Left ventricle myocardium inferior (tissue), 1 donor: Measurements from ENCODE around the gene CNTNAP2. TPM values are rescaled to one million over a fixed set of nuclear protein-coding genes. Genes with fewer than 3 reads are reported as not detected.

Experiments used
- DNase-seq: peaks from one replicate; pipeline ENCODE4 v3.0.0-alpha.2; 2020
- H3K27ac ChIP-seq: fragments of 200-600 bp; replicated peaks from 2 replicates; pipeline ENCODE4 v1.8.0; 2021
- H3K27me3 ChIP-seq: fragments of 200-600 bp; 2 replicates; pipeline ENCODE4 v1.8.0; 2021; ENCODE audit warnings: low read depth
- H3K36me3 ChIP-seq: fragments of 200-600 bp; 2 replicates; pipeline ENCODE4 v1.8.0; 2021
- H3K4me1 ChIP-seq: fragments of 200-600 bp; 2 replicates; pipeline ENCODE4 v1.8.0; 2021
- H3K4me3 ChIP-seq: fragments of 200-600 bp; 2 replicates; pipeline ENCODE4 v1.8.0; 2021; ENCODE audit warnings: mild to moderate bottlenecking, moderate library complexity
- H3K9me3 ChIP-seq: fragments of 200-600 bp; replicated peaks from 2 replicates; pipeline ENCODE4 v1.8.0; 2021
- intact Hi-C: fragments of 100-400 bp; cut with micrococcal nuclease; formaldehyde crosslinking; loops from one replicate; pipeline ENCODE4 v1.11.0; 2022
- total RNA-seq: library from RNA; stranded (reverse); fragmentation: NEBNext Ultra II Directional; extraction: Animal tissue kit (Norgen Biotek cat#: 25700); gene quantifications from one replicate; pipeline ENCODE4 v1.2.1, GENCODE V29; 2021
- TF ChIP-seq, protein P1 (sequence below): fragments of 200-600 bp; IDR thresholded peaks from 2 replicates; pipeline ENCODE4 v1.8.0; 2021; ENCODE audit warnings: antibody characterized with exemption, mild to moderate bottlenecking, borderline replicate concordance
- donor health status: DM: no; HTN: yes; CAD: no; lungs with severe emphysema.

The CNTNAP2 gene
- total RNA-seq, 1 donor from 2014 or later = 0.99 TPM

- H3K4me1 ChIP-seq = no peaks in the 10 kb centered on the region
- TF ChIP-seq, protein P1, sequence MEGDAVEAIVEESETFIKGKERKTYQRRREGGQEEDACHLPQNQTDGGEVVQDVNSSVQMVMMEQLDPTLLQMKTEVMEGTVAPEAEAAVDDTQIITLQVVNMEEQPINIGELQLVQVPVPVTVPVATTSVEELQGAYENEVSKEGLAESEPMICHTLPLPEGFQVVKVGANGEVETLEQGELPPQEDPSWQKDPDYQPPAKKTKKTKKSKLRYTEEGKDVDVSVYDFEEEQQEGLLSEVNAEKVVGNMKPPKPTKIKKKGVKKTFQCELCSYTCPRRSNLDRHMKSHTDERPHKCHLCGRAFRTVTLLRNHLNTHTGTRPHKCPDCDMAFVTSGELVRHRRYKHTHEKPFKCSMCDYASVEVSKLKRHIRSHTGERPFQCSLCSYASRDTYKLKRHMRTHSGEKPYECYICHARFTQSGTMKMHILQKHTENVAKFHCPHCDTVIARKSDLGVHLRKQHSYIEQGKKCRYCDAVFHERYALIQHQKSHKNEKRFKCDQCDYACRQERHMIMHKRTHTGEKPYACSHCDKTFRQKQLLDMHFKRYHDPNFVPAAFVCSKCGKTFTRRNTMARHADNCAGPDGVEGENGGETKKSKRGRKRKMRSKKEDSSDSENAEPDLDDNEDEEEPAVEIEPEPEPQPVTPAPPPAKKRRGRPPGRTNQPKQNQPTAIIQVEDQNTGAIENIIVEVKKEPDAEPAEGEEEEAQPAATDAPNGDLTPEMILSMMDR = no peak
- H3K9me3 ChIP-seq = peaks cover 8% of the 10 kb centered on the region
- no peak overlapping the region for H3K4me3 ChIP-seq
- H3K27me3 ChIP-seq = no peaks in the 10 kb centered on the region
- intact Hi-C loops = no loop called here
- no peaks in the 10 kb centered on the region for H3K36me3 ChIP-seq
- no peak for DNase-seq
- H3K27ac ChIP-seq = no peak overlapping the region
Measured at GRCh38 chr7:147497246-147497645, 1380.6 kb downstream of the CNTNAP2 start.

DNA sequence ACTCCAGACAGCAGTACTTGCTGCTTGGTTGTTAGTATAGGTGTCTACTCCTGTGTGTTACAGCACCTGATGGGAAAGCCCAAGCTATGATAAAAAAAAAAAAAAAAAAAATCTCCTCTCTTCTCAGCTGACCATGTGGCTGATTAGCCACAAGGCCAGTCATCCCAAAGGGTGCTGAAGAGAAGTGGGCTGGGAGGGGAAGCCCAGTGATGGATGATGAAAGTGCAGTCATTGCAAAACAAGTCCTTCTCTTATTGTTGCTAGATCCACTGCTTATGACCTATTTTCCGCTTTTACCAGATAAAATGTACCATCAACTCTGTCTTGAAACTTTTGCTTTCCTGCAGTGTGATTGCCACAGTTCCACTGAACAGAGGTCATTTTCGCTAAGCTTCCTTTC, 1381.5 kb downstream of the CNTNAP2 start:
- Histone ChIP-seq H3K4me3 (no peak overlapping the region), H3K27me3 (no peaks in the 10 kb centered on the region), H3K27ac (no peak overlapping the region), H3K36me3 (no peaks in the 10 kb centered on the region), H3K4me1 (no peaks in the 10 kb centered on the region), H3K9me3 (peaks cover 8% of the 10 kb centered on the region)
- TF ChIP-seq, protein P1 = no peak
- intact Hi-C loops = no loop called here
- DNase-seq = no peak

DNA sequence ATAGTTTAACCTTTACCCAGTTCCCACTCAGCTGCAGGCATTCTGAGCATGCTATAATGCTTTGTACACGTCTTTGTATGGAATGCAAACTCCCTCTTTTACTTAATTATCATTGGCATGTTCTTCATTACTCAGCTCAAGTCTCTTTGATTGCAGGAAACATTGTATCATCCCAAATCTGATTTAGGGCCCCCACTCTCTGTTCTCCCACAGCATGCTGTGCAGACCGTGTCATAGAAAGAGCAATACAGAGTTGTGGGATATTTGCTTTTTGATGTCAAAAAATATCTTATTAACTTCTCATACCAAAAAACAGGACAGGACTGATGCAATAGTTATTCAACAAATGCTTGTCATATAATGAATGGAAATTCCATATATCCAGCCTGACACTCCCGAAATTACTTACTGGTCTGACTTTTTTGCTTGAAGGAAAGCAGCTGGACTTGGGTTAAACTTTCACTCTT, 1392.5 kb downstream of the CNTNAP2 start:
- Histone ChIP-seq H3K4me3 (no peak overlapping the region), H3K9me3 (no peaks in the 10 kb centered on the region), H3K4me1 (no peaks in the 10 kb centered on the region), H3K36me3 (no peaks in the 10 kb centered on the region), H3K27ac (no peak overlapping the region), H3K27me3 (no peaks in the 10 kb centered on the region)
- DNase-seq = no peak
- TF ChIP-seq, protein P1 = no peak
- intact Hi-C loops = no loop called here

DNA sequence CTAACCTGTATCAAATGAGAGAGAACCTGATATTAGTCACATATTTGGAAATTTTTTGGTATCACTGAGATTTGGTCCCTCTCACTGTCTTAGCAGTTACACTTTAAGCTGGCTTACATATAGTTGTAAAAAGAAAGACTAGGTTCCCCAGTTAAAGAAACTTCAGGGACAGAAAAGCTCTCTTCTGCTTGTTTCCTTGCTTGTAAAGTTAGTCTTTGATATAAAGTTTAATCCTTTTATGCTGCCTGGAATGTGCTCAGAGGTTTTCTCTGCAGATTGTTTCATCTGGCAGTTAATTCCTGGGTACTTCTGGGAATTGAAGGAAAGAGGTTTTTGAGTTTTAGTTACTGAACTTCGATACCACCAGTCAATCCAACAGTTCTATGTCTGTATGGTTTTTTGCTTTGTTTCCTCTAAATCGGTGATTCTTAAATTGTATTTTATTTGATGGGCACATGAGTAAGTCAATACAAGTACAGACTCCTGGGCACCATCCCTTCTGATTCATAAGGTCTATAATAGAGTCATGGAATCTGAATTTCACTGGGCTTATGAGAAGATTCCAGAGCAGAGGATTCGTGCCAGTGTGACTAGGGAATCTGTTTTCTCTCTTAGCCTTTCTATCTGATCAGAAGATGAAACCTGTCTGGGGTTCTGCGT, 1393.1 kb downstream of the CNTNAP2 start:
- intact Hi-C loops = no loop called here
- Histone ChIP-seq H3K36me3 (no peaks in the 10 kb centered on the region), H3K27ac (no peak overlapping the region), H3K4me3 (no peak overlapping the region), H3K27me3 (no peaks in the 10 kb centered on the region), H3K9me3 (no peaks in the 10 kb centered on the region), H3K4me1 (no peaks in the 10 kb centered on the region)
- TF ChIP-seq, protein P1 = no peak
- DNase-seq = no peak

GRCh38 chr7:147510201-147510542, 1393.6 kb downstream of the CNTNAP2 start:
- TF ChIP-seq, protein P1 = no peak
- Histone ChIP-seq H3K27me3 (no peaks in the 10 kb centered on the region), H3K4me1 (no peaks in the 10 kb centered on the region), H3K27ac (no peak overlapping the region), H3K36me3 (no peaks in the 10 kb centered on the region), H3K9me3 (no peaks in the 10 kb centered on the region), H3K4me3 (no peak overlapping the region)
- intact Hi-C loops = no loop called here
- no peak for DNase-seq
